Stimulated activated CD8-positive, alpha-beta memory T cell treated with anti-CD3 and anti-CD28 coated beads, Interleukin-15, amount 100 ng/mL, for 4 hours (primary cell): Measurements from ENCODE around the gene DDX5.
"Not testable (repeated sequence)": the region's sequence is repeated elsewhere in the genome, so short reads cannot be mapped to it uniquely, and the experiment has no call there.

Experiments
- DNase-seq, 2 donors: peaks; one replicate each; pipeline ENCODE4 v3.0.0-alpha.2; 2020; ENCODE audit warnings: low read depth in 2 of 2

DDX5 gene

GRCh38 chr17:64492481-64493109, 13.5 kb downstream of the DDX5 start:
- DNase-seq, result no peak

GRCh38 chr17:64491994-64492393, 14.1 kb downstream of the DDX5 start:
- no peak for DNase-seq

- no peak for DNase-seq
These were observed 14.8 kb downstream of the DDX5 start for GRCh38 chr17:64491034-64491860.

DNA sequence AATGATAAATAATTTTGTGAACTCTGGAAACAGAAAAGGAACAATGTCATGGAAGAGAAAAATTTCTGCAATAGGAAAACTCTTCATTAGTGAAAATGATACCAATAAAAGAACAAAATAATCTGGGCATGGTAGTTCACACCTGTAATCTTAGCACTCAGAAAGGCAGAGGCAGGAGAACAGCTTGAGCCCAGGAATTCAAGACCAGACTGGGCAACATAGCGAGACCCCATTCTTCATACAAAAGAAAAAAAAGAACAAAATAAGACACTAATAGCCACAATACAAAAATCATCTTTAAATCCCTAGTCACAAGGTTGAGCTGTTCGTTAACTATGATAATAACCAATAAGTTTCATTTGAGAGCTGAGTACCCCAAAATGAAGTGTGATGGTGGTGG, 17.8 kb downstream of the DDX5 start:
- no peak for DNase-seq

GRCh38 chr17:64484380-64484779, 21.7 kb downstream of the DDX5 start:
- DNase-seq, result no peak

DNA sequence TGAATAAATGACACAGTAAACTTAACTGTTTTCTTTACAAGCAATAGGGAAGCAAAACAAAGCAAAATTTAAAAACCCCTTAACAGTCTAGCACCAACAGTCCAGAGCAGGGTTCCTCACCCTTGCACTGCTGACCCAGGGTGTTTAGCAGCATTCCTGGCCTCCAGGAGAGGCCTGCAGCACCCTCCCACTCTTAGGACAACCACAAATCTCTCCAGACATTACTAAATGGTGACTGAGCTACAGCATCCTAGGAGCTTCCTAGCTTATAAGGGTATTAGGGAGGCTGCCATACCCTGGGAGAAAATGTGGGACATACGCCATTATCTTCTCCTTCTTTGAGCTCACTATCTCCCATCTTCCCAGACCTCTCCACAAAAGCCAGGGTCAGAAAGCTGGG, 25.1 kb downstream of the DDX5 start:
- DNase-seq, result no peak

- no peak for DNase-seq
These were observed 28.2 kb downstream of the DDX5 start for GRCh38 chr17:64477849-64478248.

- DNase-seq, result no peak
These were observed 33.5 kb downstream of the DDX5 start for GRCh38 chr17:64472564-64472963.

DNA sequence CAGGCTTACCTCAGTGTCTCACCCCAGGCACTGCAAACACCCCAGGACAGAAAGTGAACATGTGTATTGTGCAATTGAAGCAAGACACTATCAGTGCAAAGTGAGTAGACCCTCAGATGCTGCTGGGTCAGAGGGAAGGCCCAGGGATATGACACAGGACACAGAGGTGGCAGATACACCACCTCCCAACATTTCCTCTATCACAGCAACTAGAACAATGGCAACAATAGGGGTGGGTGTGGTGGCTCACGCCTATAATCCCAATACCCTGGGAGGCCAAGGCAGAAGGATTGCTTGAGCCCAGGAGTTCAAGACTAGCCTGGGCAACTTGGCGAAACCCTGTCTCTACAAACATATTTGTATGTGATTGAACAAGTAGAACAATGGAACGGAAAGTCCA, 34.6 kb downstream of the DDX5 start:
- DNase-seq, result no peak

- DNase-seq, result no peak
These were observed 35.5 kb downstream of the DDX5 start for GRCh38 chr17:64470625-64471024.

DNA sequence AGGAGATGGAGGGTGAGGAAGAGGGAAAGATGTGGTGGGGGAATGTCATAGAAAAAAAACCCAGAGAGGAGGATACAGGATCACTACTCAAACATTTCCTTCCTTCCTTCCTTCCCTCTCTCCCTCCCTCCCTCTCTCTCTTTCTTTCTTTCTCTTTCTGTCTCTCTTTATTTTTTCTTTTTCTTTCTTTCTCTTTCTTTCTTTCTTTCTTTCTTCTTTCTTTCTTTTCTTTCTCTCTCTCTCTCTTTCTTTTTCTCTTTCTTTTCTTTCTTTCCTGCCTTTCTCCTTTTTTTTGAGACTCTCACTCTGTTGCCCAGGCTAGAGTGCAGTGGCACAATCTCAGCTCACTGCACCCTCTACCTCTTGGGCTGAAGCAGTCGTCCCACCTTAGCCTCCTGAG, 39.3 kb downstream of the DDX5 start:
- not testable (repeated sequence) for DNase-seq

DNA sequence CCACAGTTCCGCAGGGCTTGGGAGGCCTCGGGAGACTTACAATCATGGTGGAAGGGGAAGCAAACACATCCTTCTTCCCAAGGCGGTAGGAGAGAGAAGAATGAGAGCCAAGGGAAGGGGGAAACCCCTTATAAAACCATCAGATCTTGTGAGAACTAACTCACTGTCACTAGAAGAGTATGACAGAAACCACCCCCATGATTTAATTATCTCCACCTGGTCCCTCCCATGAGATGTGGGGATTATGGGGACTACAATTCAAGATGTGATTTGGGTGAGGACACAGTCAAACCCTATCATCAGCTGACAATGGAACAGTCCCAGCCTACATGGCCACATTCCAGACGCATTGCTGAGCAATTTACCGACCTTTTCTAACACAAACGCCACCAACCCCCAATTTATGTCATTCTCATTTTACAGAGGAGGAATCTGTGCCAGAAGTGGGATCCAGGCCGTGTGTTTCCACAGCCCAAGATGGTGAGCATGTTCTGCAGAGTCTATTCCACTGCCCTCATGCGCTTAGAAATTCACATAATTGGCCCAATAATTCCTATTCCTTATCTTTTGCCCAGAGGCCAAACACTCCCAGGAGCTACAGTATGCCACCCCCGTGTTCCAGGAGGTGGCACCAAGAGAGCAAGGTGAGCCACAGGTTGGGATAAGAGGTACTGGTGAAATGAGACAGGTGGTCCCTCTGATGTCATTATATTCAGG, 39.9 kb downstream of the DDX5 start:
- no peak for DNase-seq

GRCh38 chr17:64461788-64462187, 44.3 kb downstream of the DDX5 start:
- no peak for DNase-seq

DNA sequence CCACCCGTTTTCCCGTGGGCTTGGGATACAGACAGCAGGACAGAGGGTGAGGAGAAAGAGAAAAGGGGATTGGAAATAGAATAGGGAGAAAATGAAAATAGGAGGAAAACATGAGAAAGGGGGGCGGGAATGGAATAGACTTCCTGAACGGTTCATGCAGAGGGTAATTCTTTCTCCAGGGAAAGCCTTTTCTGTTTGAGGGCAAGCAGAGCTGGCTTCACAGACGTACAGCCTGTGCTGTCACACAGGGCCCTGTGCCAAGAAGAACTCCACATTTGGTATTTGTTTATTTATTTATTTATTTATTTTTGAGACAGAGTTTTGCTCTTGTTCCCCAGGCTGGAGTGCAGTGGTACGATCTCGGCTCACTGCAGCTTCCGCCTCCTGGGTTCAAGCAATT, 45.1 kb downstream of the DDX5 start:
- DNase-seq, result no peak

DNA sequence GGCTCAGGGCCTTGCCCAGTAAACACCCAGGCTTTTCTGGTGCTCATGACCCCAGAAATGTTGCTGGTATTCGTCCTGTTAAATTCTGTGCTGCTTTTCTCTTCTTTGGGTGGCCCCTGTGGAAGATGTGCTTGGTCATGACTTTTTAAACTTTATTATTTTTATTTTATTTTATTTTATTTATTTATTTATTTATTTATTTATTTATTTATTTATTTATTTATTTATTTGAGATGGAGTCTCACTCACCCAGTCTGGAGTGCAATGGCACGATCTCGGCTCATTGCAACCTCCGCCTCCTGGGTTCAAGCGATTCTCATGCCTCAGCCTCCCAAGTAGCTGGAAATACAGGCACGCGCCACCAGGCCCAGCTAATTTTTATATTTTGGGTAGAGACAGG, 46.3 kb downstream of the DDX5 start:
- not testable (repeated sequence) for DNase-seq

DNA sequence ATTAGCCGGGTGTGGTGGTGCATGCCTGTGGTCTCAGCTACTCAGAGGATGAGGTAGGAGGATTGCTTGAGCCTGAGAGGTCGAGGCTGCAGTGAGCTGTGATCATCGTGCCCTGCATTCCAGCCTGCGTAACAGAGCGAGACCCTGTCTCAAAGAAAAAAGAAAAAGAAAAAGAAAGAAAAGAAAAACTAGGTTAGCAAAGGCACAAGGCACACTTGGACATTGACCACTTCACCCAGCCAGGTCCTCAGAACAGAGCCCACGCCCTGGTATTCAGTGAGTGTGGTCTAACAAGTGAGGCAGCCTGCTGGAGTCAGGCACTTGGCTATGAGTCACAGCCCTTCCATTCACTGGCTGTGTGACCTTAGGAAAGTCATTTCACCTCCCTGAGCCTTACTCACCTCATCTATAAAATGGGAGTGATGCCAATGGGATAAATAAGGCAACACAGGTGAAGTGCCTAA, 46.8 kb downstream of the DDX5 start:
- no peak for DNase-seq

GRCh38 chr17:64458756-64459155, 47.3 kb downstream of the DDX5 start:
- DNase-seq, result no peak

GRCh38 chr17:64457156-64457555, 48.9 kb downstream of the DDX5 start:
- DNase-seq, result no peak

GRCh38 chr17:64455993-64456885, 49.9 kb downstream of the DDX5 start:
- DNase-seq, result no peak

GRCh38 chr17:64449545-64449944, 56.5 kb downstream of the DDX5 start:
- DNase-seq, result no peak

DNA sequence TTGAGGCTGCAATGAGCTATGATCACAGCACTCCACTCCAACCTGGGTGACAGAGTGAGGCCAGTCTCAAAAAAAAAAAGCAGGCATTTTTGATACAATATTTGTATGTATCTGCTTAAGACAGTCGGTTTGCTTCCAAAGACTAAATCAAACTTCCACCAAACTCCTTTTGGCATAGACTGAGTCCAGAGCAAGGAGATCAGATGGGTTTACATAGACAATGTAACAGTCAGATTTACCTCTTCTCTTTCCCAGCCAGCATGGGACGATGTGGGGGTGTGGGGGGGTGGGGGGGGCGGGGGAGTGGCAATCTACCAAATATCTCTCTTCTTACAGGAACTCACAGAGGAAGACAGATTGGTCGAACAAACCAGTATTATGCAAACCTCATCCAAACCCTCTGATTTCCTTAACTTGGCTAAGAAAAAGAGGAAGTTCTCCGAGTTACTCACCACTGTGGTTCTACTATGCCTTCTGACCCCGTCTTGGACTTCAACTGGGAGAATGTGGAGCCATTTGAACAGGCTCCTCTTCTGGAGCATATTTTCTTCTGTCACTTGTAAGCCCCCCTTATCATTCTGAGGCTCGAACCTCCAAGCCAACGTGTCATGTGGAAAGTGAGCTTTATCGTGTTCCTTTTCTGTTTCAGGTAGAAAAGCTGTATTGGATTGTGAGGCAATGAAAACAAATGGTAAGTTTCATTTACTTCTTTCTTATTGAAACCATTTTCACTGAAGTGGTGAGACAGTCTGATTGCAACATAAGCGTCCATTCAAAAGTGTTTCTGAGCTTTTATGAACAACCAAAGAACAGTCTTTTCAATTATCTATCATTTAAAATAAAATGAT, 57.2 kb downstream of the DDX5 start, which contains the start of gene MILR1:
MILR1 (plus strand) TSS at position 451 of the 848 bp plus-strand sequence; CDS start at position 505, 54 bp downstream.
- no peak for DNase-seq
